A549 (cell line): ENCODE results near the gene SLC11A2. TPM values are rescaled to one million over a fixed set of nuclear protein-coding genes. Genes with fewer than 3 reads are reported as not detected.

Source experiments
- ATAC-seq, 2 experiments: fragments of 200-7000 bp in 1 of 2; fragments of >200 bp in 1 of 2; cut with Nextera tagmentation in 1 of 2; cut with Tn5 transposase in 1 of 2; 3 replicates each; pipeline versions ENCODE4 v1.8.0 to v1.9.1; 2018 to 2020; ENCODE audit warnings: mild to moderate bottlenecking in 1 of 2, moderate library complexity in 1 of 2
- CTCF ChIA-PET: fragments of 300-600 bp; sonication (Branson Sonifier 250); formaldehyde crosslinking; extraction: SDS; loops from one replicate; lab custom pipeline; 2021; ENCODE audit warnings: antibody characterized with exemption, inconsistent platforms; lab: Yijun Ruan, JAX
- POLR2A ChIA-PET: fragments of 350-600 bp; formaldehyde crosslinking; extraction: SDS; loops from one replicate; lab custom pipeline; 2021; ENCODE audit warnings: antibody characterized with exemption, inconsistent platforms; lab: Yijun Ruan, JAX
- DNase-seq, 2 experiments: peaks; one replicate each; pipeline versions ENCODE4 v3.0.0 to v3.0.0-alpha.2; 2011 to 2016; ENCODE audit warnings: low read depth in 1 of 2, low spot score in 1 of 2
- FAIRE-seq: peaks from 2 replicates; lab custom pipeline; 2011; peaks lifted over from hg19 to GRCh38; lab: Jason Lieb, UNC
- H3K27ac ChIP-seq, 2 experiments: fragments of >200 bp; sonication (Bioruptor Twin); formaldehyde crosslinking; 3 replicates each; pipeline ENCODE4 v1.5.1; 2016 to 2017
- H3K4me1 ChIP-seq: fragments of >200 bp; sonication (Bioruptor Twin); formaldehyde crosslinking; 3 replicates; pipeline ENCODE4 v1.6.1; 2016
- H3K4me2 ChIP-seq: fragments of >200 bp; sonication (Bioruptor Twin); formaldehyde crosslinking; 3 replicates; pipeline ENCODE4 v1.6.1; 2016
- H3K4me3 ChIP-seq: fragments of >200 bp; sonication (Bioruptor Twin); formaldehyde crosslinking; 3 replicates; pipeline ENCODE4 v1.5.1; 2016
- H3K9me3 ChIP-seq: fragments of >200 bp; sonication (Bioruptor Twin); formaldehyde crosslinking; 3 replicates; pipeline ENCODE4 v1.6.1; 2016
- CBX8 ChIP-seq: fragments of 200-600 bp; sonication (generic); IDR thresholded peaks from 2 replicates; pipeline ENCODE4 v1.6.1; 2016
- CEBPB ChIP-seq, 2 experiments: fragments of >200 bp in 1 of 2; sonication (Bioruptor Twin) in 1 of 2; formaldehyde crosslinking in 1 of 2; IDR thresholded peaks; 2 replicates each; pipeline ENCODE4 v1.6.1; 2012 to 2016
- CHD2 ChIP-seq: fragments of 150-350 bp; IDR thresholded peaks from 2 replicates; pipeline ENCODE4 v1.6.1; 2014; ENCODE audit warnings: low read length; ENCODE audit not compliant: partially characterized antibody
- CHD4 ChIP-seq: fragments of 200-600 bp; sonication (generic); IDR thresholded peaks from 2 replicates; pipeline ENCODE4 v1.6.1; 2016; ENCODE audit warnings: antibody characterized with exemption, mild to moderate bottlenecking, borderline replicate concordance
- EHF ChIP-seq: fragments of 250-450 bp; sonication (Bioruptor Pico); IDR thresholded peaks from 2 replicates; pipeline ENCODE4 v1.5.0; 2020; ENCODE audit warnings: mild to moderate bottlenecking
- ESRRA ChIP-seq: fragments of 150-350 bp; IDR thresholded peaks from 2 replicates; pipeline ENCODE4 v1.6.1; 2014; ENCODE audit warnings: mild to moderate bottlenecking, low read length, borderline replicate concordance
- FOSB ChIP-seq: fragments of 250-450 bp; sonication (Bioruptor Pico); IDR thresholded peaks from 2 replicates; pipeline ENCODE4 v1.5.0; 2020; ENCODE audit warnings: mild to moderate bottlenecking, moderate library complexity
- GATA3 ChIP-seq: IDR thresholded peaks from 2 replicates; pipeline ENCODE4 v1.6.1; 2012; ENCODE audit warnings: borderline replicate concordance
- HDAC2 ChIP-seq: fragments of 200-600 bp; sonication (generic); IDR thresholded peaks from 2 replicates; pipeline ENCODE4 v1.6.1; 2016
- HEYL ChIP-seq: fragments of 250-450 bp; sonication (Bioruptor Pico); IDR thresholded peaks from 2 replicates; pipeline ENCODE4 v1.8.0; 2021; ENCODE audit warnings: mild to moderate bottlenecking, moderate library complexity
- KDM1A ChIP-seq: fragments of 200-600 bp; sonication (generic); IDR thresholded peaks from 2 replicates; pipeline ENCODE4 v1.6.1; 2016; ENCODE audit warnings: low read depth, mild to moderate bottlenecking
- KDM5A ChIP-seq: fragments of 200-600 bp; sonication (generic); IDR thresholded peaks from 2 replicates; pipeline ENCODE4 v1.6.1; 2016; ENCODE audit warnings: antibody characterized with exemption, mild to moderate bottlenecking
- NFE2L2 ChIP-seq: fragments of 150-350 bp; conservative IDR thresholded peaks from 2 replicates; pipeline ENCODE4 v1.6.1; 2014; ENCODE audit warnings: low read length
- POLR2A ChIP-seq: IDR thresholded peaks from 2 replicates; pipeline ENCODE4 v1.6.1; 2012; ENCODE audit warnings: mild to moderate bottlenecking, low read length
- POLR2AphosphoS2 ChIP-seq: conservative IDR thresholded peaks from 2 replicates; pipeline ENCODE4 v1.6.1; 2012; ENCODE audit warnings: low read length, improper control_type of control experiment, inconsistent platforms
- RAD21 ChIP-seq, 2 experiments: fragments of >200 bp in 1 of 2; sonication (Bioruptor Twin) in 1 of 2; formaldehyde crosslinking in 1 of 2; IDR thresholded peaks in 1 of 2; conservative IDR thresholded peaks in 1 of 2; 2 replicates in 1 of 2; 3 replicates in 1 of 2; pipeline ENCODE4 v1.6.1; 2012 to 2018; ENCODE audit warnings: inconsistent platforms in 1 of 2
- RCOR1 ChIP-seq: fragments of 150-350 bp; IDR thresholded peaks from 2 replicates; pipeline ENCODE4 v1.6.1; 2014; ENCODE audit warnings: antibody characterized with exemption, low read length, low read depth
- RFX5 ChIP-seq: fragments of 450-650 bp; IDR thresholded peaks from 2 replicates; pipeline ENCODE4 v1.7.1; 2014; ENCODE audit warnings: antibody characterized with exemption, mild to moderate bottlenecking, moderate library complexity
- SMC3 ChIP-seq: fragments of >200 bp; sonication (Bioruptor Twin); formaldehyde crosslinking; IDR thresholded peaks from 3 replicates; pipeline ENCODE4 v1.6.1; 2018; ENCODE audit warnings: inconsistent platforms
- SREBF2 ChIP-seq: fragments of 450-650 bp; IDR thresholded peaks from 2 replicates; pipeline ENCODE4 v1.6.1; 2014; ENCODE audit warnings: mild to moderate bottlenecking, moderate library complexity
- TFCP2L1 ChIP-seq: fragments of 250-450 bp; sonication (Bioruptor Pico); IDR thresholded peaks from 2 replicates; pipeline ENCODE4 v1.5.0; 2021; ENCODE audit warnings: mild to moderate bottlenecking
- TP53 ChIP-seq: fragments of 250-450 bp; sonication (Bioruptor Pico); IDR thresholded peaks from 2 replicates; pipeline ENCODE4 v1.5.0; 2021; ENCODE audit warnings: mild to moderate bottlenecking, moderate library complexity
- ZNF302 ChIP-seq: fragments of 250-450 bp; sonication (Bioruptor Pico); IDR thresholded peaks from 2 replicates; pipeline ENCODE4 v1.9.0; 2021; ENCODE audit warnings: inconsistent platforms, mild to moderate bottlenecking, moderate library complexity
- WGBS: methylation state at CpG from one replicate; pipeline ENCODE4 v1.1.6; 2017; ENCODE audit errors: missing lambda C conversion rate; 5-methylcytosine and 5-hydroxymethylcytosine counted together
- polyA plus RNA-seq, 4 experiments: library from polyadenylated mRNA; depleted of rRNA in 3 of 4; stranded (reverse); fragments of >200 nt; fragmentation: RNase III in 1 of 4; extraction: RNeasy Plus Mini Kit Qiagen cat#74134 plus additional on column Dnase treatment in 1 of 4; gene quantifications; 2 replicates in 3 of 4; 3 replicates in 1 of 4; pipeline ENCODE4 v1.2.3, GENCODE V29; 2011 to 2017
- TF ChIP-seq, protein P1 (sequence below): fragments of 250-450 bp; sonication (Bioruptor Pico); IDR thresholded peaks from 2 replicates; pipeline ENCODE4 v1.5.0; 2020; ENCODE audit warnings: low read depth, mild to moderate bottlenecking, moderate library complexity
- TF ChIP-seq, protein P2 (sequence below): fragments of 200-600 bp; sonication (generic); IDR thresholded peaks from 2 replicates; pipeline ENCODE4 v1.6.1; 2016; ENCODE audit warnings: antibody characterized with exemption, mild to moderate bottlenecking, moderate library complexity
- TF ChIP-seq, protein P3 (sequence below): fragments of 150-350 bp; IDR thresholded peaks from 2 replicates; pipeline ENCODE4 v1.6.1; 2014; ENCODE audit warnings: low read depth, mild to moderate bottlenecking, low read length
- TF ChIP-seq, protein P4 (sequence below): fragments of >200 bp; sonication (Bioruptor Twin); formaldehyde crosslinking; IDR thresholded peaks from 3 replicates; pipeline ENCODE4 v1.6.1; 2016
- TF ChIP-seq, protein P5 (sequence below): fragments of 450-650 bp; IDR thresholded peaks from 2 replicates; pipeline ENCODE4 v1.6.1; 2014; ENCODE audit warnings: antibody characterized with exemption

Gene SLC11A2
- polyA plus RNA-seq, 2 of the 4 experiments (the other 2 are of a cell fraction), result 30.8 to 80.7 TPM

DNA sequence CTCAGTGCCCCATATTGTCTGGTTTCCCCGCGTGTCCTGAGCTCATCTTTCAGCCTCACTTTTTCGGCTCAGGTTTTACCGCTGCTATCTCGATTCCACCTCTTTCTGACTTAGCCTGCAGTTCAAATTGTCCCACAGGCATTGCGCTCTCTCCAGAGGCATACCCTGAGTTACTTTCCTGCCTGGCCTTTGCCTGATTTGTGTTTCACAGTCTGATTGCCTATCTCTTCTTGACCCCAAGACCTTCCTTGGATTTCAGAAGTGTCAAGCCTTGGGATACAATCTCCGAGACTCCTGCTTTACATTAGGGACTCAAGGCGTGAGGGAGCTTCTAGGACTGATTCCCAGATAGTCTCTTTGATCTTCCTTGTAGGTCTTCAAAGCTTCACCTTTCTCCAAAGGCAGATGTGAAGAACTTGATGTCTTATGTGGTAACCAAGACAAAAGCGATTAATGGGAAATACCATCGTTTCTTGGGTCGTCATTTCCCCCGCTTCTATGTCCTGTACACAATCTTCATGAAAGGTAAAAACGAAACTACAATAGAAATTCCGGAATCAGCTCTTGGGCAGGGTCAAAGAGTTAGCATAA lies 22.6 kb upstream of the SLC11A2 start:
- H3K4me3 ChIP-seq, result peak overlapping the region; percentile 72
- ChIA-PET POLR2A (interaction anchor here (0.6 to 1.1 kb wide), 4 partner anchors 13 to 285 kb away, joined by 3 to 8 read pairs (median 3); partner anchors contain the start of gene ATF1), CTCF (interaction anchor here (0.6 to 1.6 kb wide), 6 partner anchors 10 to 301 kb away, joined by 3 to 8 read pairs (median 4); no protein-coding TSS in a partner anchor)
- 3% methylated on average over 14 of the region's 14 CpGs for WGBS
- FAIRE-seq, result no peak
- no peak for ATAC-seq
- peak overlapping the region; percentile 93 for H3K4me2 ChIP-seq
- DNase-seq, result no peak
- no peaks in the 10 kb centered on the region for H3K9me3 ChIP-seq
- peaks cover 10% of the 10 kb centered on the region; the same call in 2 of the 3 replicates for H3K4me1 ChIP-seq
- H3K27ac ChIP-seq, result peak overlapping the region; percentile 90 to 92
- TF ChIP-seq SREBF2 (no peak), KDM5A (peak; percentile 46; the same call in 1 of the 2 replicates), CEBPB (IDR thresholded peaks at IDR 0.05) (no peak), POLR2A (no peak), SMC3 (no peak)
- TF ChIP-seq, protein P1, sequence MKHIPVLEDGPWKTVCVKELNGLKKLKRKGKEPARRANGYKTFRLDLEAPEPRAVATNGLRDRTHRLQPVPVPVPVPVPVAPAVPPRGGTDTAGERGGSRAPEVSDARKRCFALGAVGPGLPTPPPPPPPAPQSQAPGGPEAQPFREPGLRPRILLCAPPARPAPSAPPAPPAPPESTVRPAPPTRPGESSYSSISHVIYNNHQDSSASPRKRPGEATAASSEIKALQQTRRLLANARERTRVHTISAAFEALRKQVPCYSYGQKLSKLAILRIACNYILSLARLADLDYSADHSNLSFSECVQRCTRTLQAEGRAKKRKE (CRISPR knock-in tag), result no peak
- TF ChIP-seq, protein P2, sequence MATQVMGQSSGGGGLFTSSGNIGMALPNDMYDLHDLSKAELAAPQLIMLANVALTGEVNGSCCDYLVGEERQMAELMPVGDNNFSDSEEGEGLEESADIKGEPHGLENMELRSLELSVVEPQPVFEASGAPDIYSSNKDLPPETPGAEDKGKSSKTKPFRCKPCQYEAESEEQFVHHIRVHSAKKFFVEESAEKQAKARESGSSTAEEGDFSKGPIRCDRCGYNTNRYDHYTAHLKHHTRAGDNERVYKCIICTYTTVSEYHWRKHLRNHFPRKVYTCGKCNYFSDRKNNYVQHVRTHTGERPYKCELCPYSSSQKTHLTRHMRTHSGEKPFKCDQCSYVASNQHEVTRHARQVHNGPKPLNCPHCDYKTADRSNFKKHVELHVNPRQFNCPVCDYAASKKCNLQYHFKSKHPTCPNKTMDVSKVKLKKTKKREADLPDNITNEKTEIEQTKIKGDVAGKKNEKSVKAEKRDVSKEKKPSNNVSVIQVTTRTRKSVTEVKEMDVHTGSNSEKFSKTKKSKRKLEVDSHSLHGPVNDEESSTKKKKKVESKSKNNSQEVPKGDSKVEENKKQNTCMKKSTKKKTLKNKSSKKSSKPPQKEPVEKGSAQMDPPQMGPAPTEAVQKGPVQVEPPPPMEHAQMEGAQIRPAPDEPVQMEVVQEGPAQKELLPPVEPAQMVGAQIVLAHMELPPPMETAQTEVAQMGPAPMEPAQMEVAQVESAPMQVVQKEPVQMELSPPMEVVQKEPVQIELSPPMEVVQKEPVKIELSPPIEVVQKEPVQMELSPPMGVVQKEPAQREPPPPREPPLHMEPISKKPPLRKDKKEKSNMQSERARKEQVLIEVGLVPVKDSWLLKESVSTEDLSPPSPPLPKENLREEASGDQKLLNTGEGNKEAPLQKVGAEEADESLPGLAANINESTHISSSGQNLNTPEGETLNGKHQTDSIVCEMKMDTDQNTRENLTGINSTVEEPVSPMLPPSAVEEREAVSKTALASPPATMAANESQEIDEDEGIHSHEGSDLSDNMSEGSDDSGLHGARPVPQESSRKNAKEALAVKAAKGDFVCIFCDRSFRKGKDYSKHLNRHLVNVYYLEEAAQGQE, result no peak
- TF ChIP-seq, protein P3, sequence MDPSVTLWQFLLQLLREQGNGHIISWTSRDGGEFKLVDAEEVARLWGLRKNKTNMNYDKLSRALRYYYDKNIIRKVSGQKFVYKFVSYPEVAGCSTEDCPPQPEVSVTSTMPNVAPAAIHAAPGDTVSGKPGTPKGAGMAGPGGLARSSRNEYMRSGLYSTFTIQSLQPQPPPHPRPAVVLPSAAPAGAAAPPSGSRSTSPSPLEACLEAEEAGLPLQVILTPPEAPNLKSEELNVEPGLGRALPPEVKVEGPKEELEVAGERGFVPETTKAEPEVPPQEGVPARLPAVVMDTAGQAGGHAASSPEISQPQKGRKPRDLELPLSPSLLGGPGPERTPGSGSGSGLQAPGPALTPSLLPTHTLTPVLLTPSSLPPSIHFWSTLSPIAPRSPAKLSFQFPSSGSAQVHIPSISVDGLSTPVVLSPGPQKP, result no peak

DNA sequence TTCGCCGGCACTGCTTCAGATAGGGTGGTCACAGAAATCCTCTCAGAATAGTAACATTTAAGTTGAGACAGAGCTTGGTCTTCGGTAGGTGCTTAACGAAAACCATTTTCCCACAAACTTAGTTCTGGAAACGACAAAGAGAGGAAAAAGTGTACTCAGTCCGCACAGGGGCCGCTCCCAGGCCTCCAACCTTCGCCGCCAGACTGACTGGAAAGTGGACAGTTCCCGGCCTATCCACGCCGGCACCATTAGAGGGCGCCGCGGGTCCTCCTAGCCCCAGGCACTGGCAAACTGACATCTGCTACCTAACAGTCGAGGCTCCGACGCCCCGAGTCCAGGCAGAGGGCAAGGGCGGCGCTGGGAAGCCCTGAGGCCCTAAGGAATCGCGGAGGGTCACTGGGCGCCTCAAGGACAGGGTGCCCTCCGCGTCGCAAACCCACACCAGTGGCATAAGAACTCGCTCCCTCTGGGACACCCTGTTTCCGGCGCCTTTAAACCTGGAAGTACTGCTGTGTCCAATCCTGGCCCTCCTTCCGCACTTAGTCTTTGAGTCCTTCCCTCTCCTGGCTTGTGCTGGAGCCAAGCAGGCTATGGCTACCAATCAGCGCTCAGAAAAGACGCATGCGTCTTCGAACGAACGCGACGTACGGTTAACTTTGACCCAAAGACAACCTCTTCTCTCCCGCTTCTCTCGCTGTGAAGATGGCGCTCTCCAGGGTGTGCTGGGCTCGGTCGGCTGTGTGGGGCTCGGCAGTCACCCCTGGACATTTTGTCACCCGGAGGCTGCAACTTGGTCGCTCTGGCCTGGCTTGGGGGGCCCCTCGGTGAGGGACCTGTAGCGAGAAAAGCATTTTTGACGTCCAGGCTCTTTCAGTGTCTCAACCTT lies 21.7 kb upstream of the SLC11A2 start, which contains the start of gene LETMD1:
Gene LETMD1, plus strand, starts transcription at position 673 of the 886 bp plus-strand sequence. Its CDS starts 30 bp downstream, at position 703.
- Histone ChIP-seq H3K4me3 (peak within 1 kb of the TSS; percentile 72), H3K4me2 (peak within 1 kb of the TSS; percentile 93), H3K9me3 (no peaks in the 10 kb centered on the region), H3K4me1 (peaks cover 10% of the 10 kb centered on the region; the same call in 2 of the 3 replicates), H3K27ac (peak within 1 kb of the TSS; percentile 90 to 92)
- CTCF ChIA-PET, result interaction anchor here (0.7 to 1.6 kb wide), 13 partner anchors 9 to 450 kb away, joined by 3 to 8 read pairs (median 4); no protein-coding TSS in a partner anchor
- 5% methylated on average over 50 of the region's 51 CpGs for WGBS
- DNase-seq (peak; percentile 99), FAIRE-seq (peak; percentile 83), ATAC-seq (peak; percentile 99 to 100)
- POLR2A ChIA-PET, result interaction anchor here (1.0 to 1.1 kb wide), 3 partner anchors 14 to 284 kb away, joined by 3 read pairs; partner anchors contain the start of gene ATF1
- TF ChIP-seq TFCP2L1, result 0 out of 2 replicates have a peak, but pooled peaks have one; percentile 21
- no peak for TF ChIP-seq CBX8
- no peak for TF ChIP-seq HDAC2
- TF ChIP-seq, protein P4, sequence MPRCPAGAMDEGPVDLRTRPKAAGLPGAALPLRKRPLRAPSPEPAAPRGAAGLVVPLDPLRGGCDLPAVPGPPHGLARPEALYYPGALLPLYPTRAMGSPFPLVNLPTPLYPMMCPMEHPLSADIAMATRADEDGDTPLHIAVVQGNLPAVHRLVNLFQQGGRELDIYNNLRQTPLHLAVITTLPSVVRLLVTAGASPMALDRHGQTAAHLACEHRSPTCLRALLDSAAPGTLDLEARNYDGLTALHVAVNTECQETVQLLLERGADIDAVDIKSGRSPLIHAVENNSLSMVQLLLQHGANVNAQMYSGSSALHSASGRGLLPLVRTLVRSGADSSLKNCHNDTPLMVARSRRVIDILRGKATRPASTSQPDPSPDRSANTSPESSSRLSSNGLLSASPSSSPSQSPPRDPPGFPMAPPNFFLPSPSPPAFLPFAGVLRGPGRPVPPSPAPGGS, result peak; percentile 85; the same call in 2 of the 3 replicates
- 0 out of 2 replicates have a peak, but pooled peaks have one; percentile 56 for TF ChIP-seq ESRRA
- no peak for TF ChIP-seq HEYL
- peak; percentile 57; the same call in 1 of the 2 replicates for TF ChIP-seq RFX5
- TF ChIP-seq CEBPB (IDR thresholded peaks at IDR 0.05), result no peak
- TF ChIP-seq GATA3, result no peak
- TF ChIP-seq TP53 (CRISPR knock-in tag), result no peak
- TF ChIP-seq CHD4, result no peak
- peak; percentile 72 to 73 for TF ChIP-seq RAD21 (conservative IDR thresholded peaks at IDR 0.05 in 1 of 2, IDR thresholded peaks at IDR 0.05 in 1 of 2)
- no peak for TF ChIP-seq POLR2AphosphoS2
- no peak for TF ChIP-seq FOSB
- peak; percentile 69 for TF ChIP-seq POLR2A
- no peak for TF ChIP-seq RCOR1
- no peak for TF ChIP-seq KDM1A
- no peak for TF ChIP-seq CHD2
- TF ChIP-seq NFE2L2, result no peak
- peak; percentile 47; the same call in 1 of the 2 replicates for TF ChIP-seq EHF (CRISPR knock-in tag)
- TF ChIP-seq ZNF302, result no peak
- TF ChIP-seq, protein P5, sequence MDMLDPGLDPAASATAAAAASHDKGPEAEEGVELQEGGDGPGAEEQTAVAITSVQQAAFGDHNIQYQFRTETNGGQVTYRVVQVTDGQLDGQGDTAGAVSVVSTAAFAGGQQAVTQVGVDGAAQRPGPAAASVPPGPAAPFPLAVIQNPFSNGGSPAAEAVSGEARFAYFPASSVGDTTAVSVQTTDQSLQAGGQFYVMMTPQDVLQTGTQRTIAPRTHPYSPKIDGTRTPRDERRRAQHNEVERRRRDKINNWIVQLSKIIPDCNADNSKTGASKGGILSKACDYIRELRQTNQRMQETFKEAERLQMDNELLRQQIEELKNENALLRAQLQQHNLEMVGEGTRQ, result no peak
